ENCODE results near the gene SIDT1.

Gene SIDT1

GRCh38 chr3:113535898-113536297 lies 3.5 kb downstream of the SIDT1 start:
- H3K27me3 ChIP-seq (replicated peaks), result peaks cover 34% of the 10 kb centered on the region
- TF ChIP-seq CTCF (IDR thresholded peaks at IDR 0.05; ENCODE audit: low read depth, low read length, missing control alignments), result peak; percentile 35
- in situ Hi-C loops (cut with HindIII; ENCODE audit: low pct_ligation_motif_present, low sequenced_read_pairs), result no loop called here

GRCh38 chr3:113536627-113537101 lies 4.3 kb downstream of the SIDT1 start:
- peaks cover 32% of the 10 kb centered on the region for H3K27me3 ChIP-seq (replicated peaks)
- in situ Hi-C loops (cut with HindIII; ENCODE audit: low pct_ligation_motif_present, low sequenced_read_pairs), result no loop called here

More at GRCh38 chr3:113535898-113536297, 3.5 kb downstream of the SIDT1 start:
- Histone ChIP-seq H3K36me3 (replicated peaks) (no peaks in the 10 kb centered on the region), H3K27ac (no peak overlapping the region), H3K4me3 (ENCODE audit: low read depth, low read length) (no peak overlapping the region)
- DNase-seq, result no peak

GRCh38 chr3:113537155-113537554 lies 4.8 kb downstream of the SIDT1 start:
- in situ Hi-C loops (cut with HindIII; ENCODE audit: low pct_ligation_motif_present, low sequenced_read_pairs), result no loop called here
- no peak for TF ChIP-seq CTCF (IDR thresholded peaks at IDR 0.05; ENCODE audit: low read depth, low read length, missing control alignments)
- no peak overlapping the region for H3K4me3 ChIP-seq (ENCODE audit: low read depth, low read length)

More at GRCh38 chr3:113536627-113537101, 4.3 kb downstream of the SIDT1 start:
- no peak for TF ChIP-seq CTCF (IDR thresholded peaks at IDR 0.05; ENCODE audit: low read depth, low read length, missing control alignments)
- H3K36me3 ChIP-seq (replicated peaks), result no peaks in the 10 kb centered on the region
- H3K27ac ChIP-seq, result no peak overlapping the region
- DNase-seq, result no peak
- H3K4me3 ChIP-seq (ENCODE audit: low read depth, low read length), result no peak overlapping the region

GRCh38 chr3:113541519-113541918 lies 9.2 kb downstream of the SIDT1 start:
- in situ Hi-C loops (cut with HindIII; ENCODE audit: low pct_ligation_motif_present, low sequenced_read_pairs), result no loop called here
- no peak for DNase-seq
- TF ChIP-seq CTCF (IDR thresholded peaks at IDR 0.05; ENCODE audit: low read depth, low read length, missing control alignments), result no peak
- Histone ChIP-seq H3K36me3 (replicated peaks) (no peaks in the 10 kb centered on the region), H3K27me3 (replicated peaks) (no peaks in the 10 kb centered on the region), H3K27ac (no peak overlapping the region), H3K4me3 (ENCODE audit: low read depth, low read length) (no peak overlapping the region)

More at GRCh38 chr3:113537155-113537554, 4.8 kb downstream of the SIDT1 start:
- Histone ChIP-seq H3K27ac (no peak overlapping the region), H3K36me3 (replicated peaks) (no peaks in the 10 kb centered on the region), H3K27me3 (replicated peaks) (peaks cover 28% of the 10 kb centered on the region)
- no peak for DNase-seq

- in situ Hi-C loops (cut with HindIII; ENCODE audit: low pct_ligation_motif_present, low sequenced_read_pairs), result no loop called here
- H3K27me3 ChIP-seq (replicated peaks), result no peaks in the 10 kb centered on the region
- no peak for DNase-seq
- no peaks in the 10 kb centered on the region for H3K36me3 ChIP-seq (replicated peaks)
- no peak overlapping the region for H3K27ac ChIP-seq
- H3K4me3 ChIP-seq (ENCODE audit: low read depth, low read length), result no peak overlapping the region
- TF ChIP-seq CTCF (IDR thresholded peaks at IDR 0.05; ENCODE audit: low read depth, low read length, missing control alignments), result no peak
These were observed 13.2 kb downstream of the SIDT1 start for GRCh38 chr3:113545594-113545993.

GRCh38 chr3:113546414-113546893 lies 14.1 kb downstream of the SIDT1 start:
- no peak for TF ChIP-seq CTCF (IDR thresholded peaks at IDR 0.05; ENCODE audit: low read depth, low read length, missing control alignments)
- H3K27me3 ChIP-seq (replicated peaks), result no peaks in the 10 kb centered on the region
- no peaks in the 10 kb centered on the region for H3K36me3 ChIP-seq (replicated peaks)
- no peak overlapping the region for H3K27ac ChIP-seq
- no peak for DNase-seq
- H3K4me3 ChIP-seq (ENCODE audit: low read depth, low read length), result no peak overlapping the region
- in situ Hi-C loops (cut with HindIII; ENCODE audit: low pct_ligation_motif_present, low sequenced_read_pairs), result no loop called here

All from brain microvascular endothelial cell (primary cell).